Endothelial cell of umbilical vein (primary cell): ENCODE results near the gene GMEB2. TPM values are rescaled to one million over a fixed set of nuclear protein-coding genes. Genes with fewer than 3 reads are reported as not detected.

ENCODE experiments used
- BruUV-seq: library from RNA; stranded (reverse); fragments of 400-500 nt; replicated peaks from 2 replicates; lab custom pipeline; 2021; lab: Mats Ljungman, UMichigan
- CTCF ChIA-PET: fragments of 300-600, 350-600 bp; sonication (Branson Sonifier 250); formaldehyde crosslinking; loops from one replicate; lab custom pipeline; 2021; ENCODE audit warnings: antibody characterized with exemption, inconsistent platforms; lab: Charles Lee
- POLR2A ChIA-PET: fragments of 300-600, 350-600 bp; sonication (Branson Sonifier 250); formaldehyde crosslinking; loops from one replicate; lab custom pipeline; 2021; ENCODE audit warnings: antibody characterized with exemption, inconsistent platforms; lab: Charles Lee
- DNase-seq: peaks from one replicate; pipeline ENCODE4 v3.0.0-alpha.2; 2011; ENCODE audit warnings: low read depth, low spot score
- FAIRE-seq: peaks from 2 replicates; lab custom pipeline; 2011; peaks lifted over from hg19 to GRCh38; lab: Jason Lieb, UNC
- H2AFZ ChIP-seq: 2 replicates; pipeline ENCODE4 v1.6.0; 2012; ENCODE audit warnings: low read depth, low read length, control low read depth, inconsistent platforms
- H3K27ac ChIP-seq: 2 replicates; pipeline ENCODE4 v1.5.1; 2011; ENCODE audit warnings: low read depth, mild to moderate bottlenecking, control low read depth, low read length, moderate library complexity; ENCODE audit not compliant: insufficient read depth
- H3K27me3 ChIP-seq, 2 experiments: 2 replicates each; pipeline versions ENCODE4 v1.6.0 to v1.6.1; 2011; ENCODE audit warnings: low read length in 2 of 2, mixed read lengths in 1 of 2; ENCODE audit not compliant: control insufficient read depth in 2 of 2, insufficient read depth in 2 of 2
- H3K36me3 ChIP-seq, 2 experiments: 2 replicates in 1 of 2; 3 replicates in 1 of 2; pipeline ENCODE4 v1.5.1; 2011; ENCODE audit warnings: low read length in 2 of 2, mild to moderate bottlenecking in 1 of 2, moderate library complexity in 1 of 2; ENCODE audit not compliant: control insufficient read depth in 2 of 2, insufficient read depth in 2 of 2; ENCODE audit errors: extremely low read depth in 1 of 2
- H3K4me1 ChIP-seq: 3 replicates; pipeline ENCODE4 v1.5.1; 2011; ENCODE audit warnings: mild to moderate bottlenecking, low read length; ENCODE audit not compliant: control insufficient read depth, insufficient read depth; ENCODE audit errors: extremely low read depth
- H3K4me2 ChIP-seq: 2 replicates; pipeline ENCODE4 v1.6.1; 2011; ENCODE audit warnings: low read length, control low read depth, mixed read lengths; ENCODE audit not compliant: insufficient read depth
- H3K4me3 ChIP-seq, 3 experiments: fragments of 200-600 bp in 1 of 3; sonication (generic), shearing (Covaris generic) in 1 of 3; replicated peaks in 1 of 3; 2 replicates each; pipeline ENCODE4 v1.5.1; 2011 to 2016; ENCODE audit warnings: control low read depth in 3 of 3, low read length in 3 of 3, mild to moderate bottlenecking in 2 of 3, inconsistent platforms in 1 of 3, low read depth in 1 of 3, moderate library complexity in 1 of 3; ENCODE audit not compliant: insufficient read depth in 1 of 3
- H3K79me2 ChIP-seq: 2 replicates; pipeline ENCODE4 v1.6.0; 2012; ENCODE audit warnings: low read length, inconsistent platforms; ENCODE audit not compliant: control insufficient read depth, insufficient read depth
- H3K9ac ChIP-seq: replicated peaks from 2 replicates; pipeline ENCODE3; 2011; ENCODE audit warnings: low read length, control low read depth; ENCODE audit not compliant: insufficient read depth; ENCODE audit errors: extremely low read depth
- H3K9me1 ChIP-seq: replicated peaks from 3 replicates; pipeline ENCODE4 v1.6.0; 2011; ENCODE audit warnings: mild to moderate bottlenecking, low read length; ENCODE audit not compliant: control insufficient read depth, insufficient read depth; ENCODE audit errors: extremely low read depth
- H3K9me3 ChIP-seq: replicated peaks from 2 replicates; pipeline ENCODE4 v1.5.1; 2012; ENCODE audit warnings: low read length, inconsistent platforms; ENCODE audit not compliant: control insufficient read depth, insufficient read depth
- H4K20me1 ChIP-seq: replicated peaks from 2 replicates; pipeline ENCODE3; 2011; ENCODE audit warnings: mild to moderate bottlenecking, low read length; ENCODE audit not compliant: control insufficient read depth, insufficient read depth; ENCODE audit errors: extremely low read depth
- CTCF ChIP-seq, 2 donors: IDR thresholded peaks; 1 replicate in 1 of 2; 2 replicates in 1 of 2; pipeline ENCODE4 v1.5.1; 2011; ENCODE audit warnings: low read length in 2 of 2, mild to moderate bottlenecking in 2 of 2, moderate library complexity in 2 of 2, control low read depth in 1 of 2, inconsistent platforms in 1 of 2, low read depth in 1 of 2; ENCODE audit not compliant: insufficient read depth in 1 of 2; ENCODE audit errors: extremely low read depth in 1 of 2
- EZH2 ChIP-seq: IDR thresholded peaks from 2 replicates; pipeline ENCODE4 v1.6.1; 2012; ENCODE audit warnings: borderline replicate concordance, low read depth, mild to moderate bottlenecking, moderate library complexity, low read length, inconsistent platforms; ENCODE audit not compliant: severe bottlenecking
- FOS ChIP-seq: IDR thresholded peaks from 2 replicates; pipeline ENCODE4 v1.6.1; 2011; ENCODE audit warnings: mild to moderate bottlenecking, low read length, moderate library complexity, borderline replicate concordance; ENCODE audit not compliant: insufficient read depth
- GATA2 ChIP-seq: IDR thresholded peaks from 2 replicates; pipeline ENCODE4 v1.7.0; 2011; ENCODE audit warnings: low read depth, mild to moderate bottlenecking, moderate library complexity, mixed read lengths, low read length; ENCODE audit not compliant: insufficient read length, insufficient read depth
- JUN ChIP-seq: IDR thresholded peaks from 2 replicates; pipeline ENCODE4 v1.6.1; 2011; ENCODE audit warnings: borderline replicate concordance, low read depth; ENCODE audit not compliant: insufficient read length, insufficient read depth
- MAX ChIP-seq: IDR thresholded peaks from 2 replicates; pipeline ENCODE4 v1.6.1; 2011; ENCODE audit not compliant: insufficient read depth, insufficient read length
- MYC ChIP-seq: IDR thresholded peaks from one replicate; pipeline ENCODE4 v1.6.1; 2011; ENCODE audit warnings: mild to moderate bottlenecking, low read depth, low read length
- POLR2A ChIP-seq: IDR thresholded peaks from 2 replicates; pipeline ENCODE4 v1.6.1; 2012; ENCODE audit warnings: low read depth, mild to moderate bottlenecking, control low read depth, low read length
- POLR2AphosphoS5 ChIP-seq: IDR thresholded peaks from 2 replicates; pipeline ENCODE4 v1.6.1; 2012; ENCODE audit warnings: low read depth, mild to moderate bottlenecking, control low read depth, low read length, moderate library complexity; ENCODE audit not compliant: insufficient read depth
- dilution Hi-C: fragments of 300-500 bp; cut with MboI; formaldehyde crosslinking; loops from one replicate; pipeline ENCODE4 v1.15.0; 2019; ENCODE audit warnings: low sequenced_read_pairs; ENCODE audit not compliant: extremely low pct_ligation_motif_present
- intact Hi-C: fragments of 100-400 bp; cut with micrococcal nuclease; formaldehyde crosslinking; loops from one replicate; pipeline ENCODE4 v1.10.0; 2022
- polyA plus RNA-seq, 4 experiments: library from polyadenylated mRNA; depleted of rRNA in 3 of 4; stranded (reverse) in 3 of 4; unstranded in 1 of 4; fragments of >200 nt; gene quantifications; 2 replicates each; pipeline versions ENCODE4 v1.2.1 to v1.2.3, GENCODE V29; 2011 to 2012; ENCODE audit warnings: missing spikeins in 1 of 4
- total RNA-seq: library from RNA; stranded (reverse); gene quantifications from 2 replicates; pipeline ENCODE4 v1.2.3, GENCODE V29; 2021

Gene GMEB2
- total and polyA plus RNA-seq, 2 donors (not counting 3 experiments of a cell fraction or from before 2014, with no cell fraction given): 12.7 to 14.1 TPM

- intact Hi-C loops: no loop called here
- H3K79me2 ChIP-seq: no peaks in the 10 kb centered on the region
- no TSS peak for BruUV-seq
- H3K27me3 ChIP-seq: no peaks in the 10 kb centered on the region
- CTCF ChIA-PET: no interaction called here
- H3K9me1 ChIP-seq: no peaks in the 10 kb centered on the region
- H3K4me2 ChIP-seq: no peak overlapping the region
- no peak for TF ChIP-seq CTCF (IDR thresholded peaks at IDR 0.05; ENCODE audit: extremely low read depth in 1 of 2, insufficient read depth in 1 of 2, low read depth in 1 of 2, low read length in 2 of 2)
- no peak for TF ChIP-seq FOS
- TF ChIP-seq POLR2A: no peak
- TF ChIP-seq POLR2AphosphoS5: no peak
- TF ChIP-seq JUN: no peak
- no peak for TF ChIP-seq MAX
- no peak for TF ChIP-seq MYC
- TF ChIP-seq EZH2: no peak
- no peak for TF ChIP-seq GATA2
- dilution Hi-C loops: no loop called here
- no peak overlapping the region for H3K27ac ChIP-seq
- H3K9me3 ChIP-seq: no peaks in the 10 kb centered on the region
- H3K36me3 ChIP-seq: peaks cover 0 to 12% of the 10 kb centered on the region in 2 experiments
- DNase-seq (no peak), FAIRE-seq (peak; percentile 33)
- no peak overlapping the region for H3K4me3 ChIP-seq
- no peak overlapping the region for H2AFZ ChIP-seq
- POLR2A ChIA-PET: no interaction called here
- no peaks in the 10 kb centered on the region for H4K20me1 ChIP-seq
- no peaks in the 10 kb centered on the region for H3K4me1 ChIP-seq
- H3K9ac ChIP-seq: no peak overlapping the region
Observed at GRCh38 chr20:63675681-63676368, 48.9 kb upstream of the GMEB2 start.
